K562 treated with DMSO at 1 percent for 4 hours (cell line): ENCODE data around the gene RPS21. TPM values are rescaled to one million over a fixed set of nuclear protein-coding genes. Genes with fewer than 3 reads are reported as not detected.

Experiments
- total RNA-seq: library from RNA; unstranded; fragments of 300-600 nt; gene quantifications from 2 replicates; pipeline ENCODE4 v1.2.3, GENCODE V29; 2022; ENCODE audit not compliant: insufficient read depth

The RPS21 gene
- total RNA-seq = 7,715 and 7,806 TPM in 2 replicates

GRCh38 chr20:62386383-62387218 lies at the start of gene RPS21:
Gene RPS21, plus strand, starts transcription at chr20:62387103. Its CDS starts 236 bp downstream, at chr20:62387339.

GRCh38 chr20:62367136-62367632 lies 19.7 kb upstream of the RPS21 start, which contains the start of gene LAMA5:
Gene LAMA5, minus strand, starts transcription at chr20:62367312. Its CDS starts 67 bp downstream, at chr20:62367245.

GRCh38 chr20:62407221-62407992 lies 20.5 kb downstream of the RPS21 start, which contains the start of gene CABLES2:
Gene CABLES2, minus strand, starts transcription at chr20:62407285. Its CDS starts 9 bp downstream, at chr20:62407276.

GRCh38 chr20:62427172-62428001 lies 40.5 kb downstream of the RPS21 start, which contains the start of gene RBBP8NL:
Gene RBBP8NL, minus strand, starts transcription at chr20:62427539. Its CDS starts 7,892 bp downstream, at chr20:62419647.

Other genes starting within 250 kb of the RPS21 start
- 509 and 529 TPM in 2 replicates for gene PSMA7, start 243.7 kb upstream of the RPS21 start, total RNA-seq
- gene SS18L1, start 243.3 kb upstream of the RPS21 start, total RNA-seq = 14.5 and 15.3 TPM in 2 replicates
- gene MTG2, start 204.1 kb upstream of the RPS21 start, total RNA-seq = 36.4 and 44.0 TPM in 2 replicates
- not detected in 2 replicates for gene HRH3, start 166.8 kb upstream of the RPS21 start, total RNA-seq
- 15.9 and 16.3 TPM in 2 replicates for gene OSBPL2, start 148.6 kb upstream of the RPS21 start, total RNA-seq
- gene ADRM1, start 84.1 kb upstream of the RPS21 start, total RNA-seq = 197 and 201 TPM in 2 replicates
- gene LAMA5, start 19.8 kb upstream of the RPS21 start, total RNA-seq = 41.5 and 53.5 TPM in 2 replicates
- 7.6 and 7.7 TPM in 2 replicates for gene CABLES2, start 20.2 kb downstream of the RPS21 start, total RNA-seq
- not detected in 2 replicates for gene RBBP8NL, start 40.4 kb downstream of the RPS21 start, total RNA-seq
- 0.38 and 1.4 TPM in 2 replicates for gene GATA5, start 88.9 kb downstream of the RPS21 start, total RNA-seq